Endothelial cell of umbilical vein (primary cell): ENCODE measurements around the gene APBB2. TPM values are rescaled to one million over a fixed set of nuclear protein-coding genes. Genes with fewer than 3 reads are reported as not detected.

Source experiments
- BruUV-seq: library from RNA; stranded (reverse); fragments of 400-500 nt; replicated peaks from 2 replicates; lab custom pipeline; 2021; lab: Mats Ljungman, UMichigan
- CTCF ChIA-PET: fragments of 300-600, 350-600 bp; sonication (Branson Sonifier 250); formaldehyde crosslinking; loops from one replicate; lab custom pipeline; 2021; ENCODE audit warnings: antibody characterized with exemption, inconsistent platforms; lab: Charles Lee
- POLR2A ChIA-PET: fragments of 300-600, 350-600 bp; sonication (Branson Sonifier 250); formaldehyde crosslinking; loops from one replicate; lab custom pipeline; 2021; ENCODE audit warnings: antibody characterized with exemption, inconsistent platforms; lab: Charles Lee
- DNase-seq: peaks from one replicate; pipeline ENCODE4 v3.0.0-alpha.2; 2011; ENCODE audit warnings: low read depth, low spot score
- FAIRE-seq: peaks from 2 replicates; lab custom pipeline; 2011; peaks lifted over from hg19 to GRCh38; lab: Jason Lieb, UNC
- H2AFZ ChIP-seq: 2 replicates; pipeline ENCODE4 v1.6.0; 2012; ENCODE audit warnings: low read depth, low read length, control low read depth, inconsistent platforms
- H3K27ac ChIP-seq: 2 replicates; pipeline ENCODE4 v1.5.1; 2011; ENCODE audit warnings: low read depth, mild to moderate bottlenecking, control low read depth, low read length, moderate library complexity; ENCODE audit not compliant: insufficient read depth
- H3K27me3 ChIP-seq, 2 experiments: 2 replicates each; pipeline versions ENCODE4 v1.6.0 to v1.6.1; 2011; ENCODE audit warnings: low read length in 2 of 2, mixed read lengths in 1 of 2; ENCODE audit not compliant: control insufficient read depth in 2 of 2, insufficient read depth in 2 of 2
- H3K36me3 ChIP-seq, 2 experiments: 2 replicates in 1 of 2; 3 replicates in 1 of 2; pipeline ENCODE4 v1.5.1; 2011; ENCODE audit warnings: low read length in 2 of 2, mild to moderate bottlenecking in 1 of 2, moderate library complexity in 1 of 2; ENCODE audit not compliant: control insufficient read depth in 2 of 2, insufficient read depth in 2 of 2; ENCODE audit errors: extremely low read depth in 1 of 2
- H3K4me1 ChIP-seq: 3 replicates; pipeline ENCODE4 v1.5.1; 2011; ENCODE audit warnings: mild to moderate bottlenecking, low read length; ENCODE audit not compliant: control insufficient read depth, insufficient read depth; ENCODE audit errors: extremely low read depth
- H3K4me2 ChIP-seq: 2 replicates; pipeline ENCODE4 v1.6.1; 2011; ENCODE audit warnings: low read length, control low read depth, mixed read lengths; ENCODE audit not compliant: insufficient read depth
- H3K4me3 ChIP-seq, 3 experiments: fragments of 200-600 bp in 1 of 3; sonication (generic), shearing (Covaris generic) in 1 of 3; replicated peaks in 1 of 3; 2 replicates each; pipeline ENCODE4 v1.5.1; 2011 to 2016; ENCODE audit warnings: control low read depth in 3 of 3, low read length in 3 of 3, mild to moderate bottlenecking in 2 of 3, inconsistent platforms in 1 of 3, low read depth in 1 of 3, moderate library complexity in 1 of 3; ENCODE audit not compliant: insufficient read depth in 1 of 3
- H3K79me2 ChIP-seq: 2 replicates; pipeline ENCODE4 v1.6.0; 2012; ENCODE audit warnings: low read length, inconsistent platforms; ENCODE audit not compliant: control insufficient read depth, insufficient read depth
- H3K9ac ChIP-seq: replicated peaks from 2 replicates; pipeline ENCODE3; 2011; ENCODE audit warnings: low read length, control low read depth; ENCODE audit not compliant: insufficient read depth; ENCODE audit errors: extremely low read depth
- H3K9me1 ChIP-seq: replicated peaks from 3 replicates; pipeline ENCODE4 v1.6.0; 2011; ENCODE audit warnings: mild to moderate bottlenecking, low read length; ENCODE audit not compliant: control insufficient read depth, insufficient read depth; ENCODE audit errors: extremely low read depth
- H3K9me3 ChIP-seq: replicated peaks from 2 replicates; pipeline ENCODE4 v1.5.1; 2012; ENCODE audit warnings: low read length, inconsistent platforms; ENCODE audit not compliant: control insufficient read depth, insufficient read depth
- H4K20me1 ChIP-seq: replicated peaks from 2 replicates; pipeline ENCODE3; 2011; ENCODE audit warnings: mild to moderate bottlenecking, low read length; ENCODE audit not compliant: control insufficient read depth, insufficient read depth; ENCODE audit errors: extremely low read depth
- EZH2 ChIP-seq: IDR thresholded peaks from 2 replicates; pipeline ENCODE4 v1.6.1; 2012; ENCODE audit warnings: borderline replicate concordance, low read depth, mild to moderate bottlenecking, moderate library complexity, low read length, inconsistent platforms; ENCODE audit not compliant: severe bottlenecking
- FOS ChIP-seq: IDR thresholded peaks from 2 replicates; pipeline ENCODE4 v1.6.1; 2011; ENCODE audit warnings: mild to moderate bottlenecking, low read length, moderate library complexity, borderline replicate concordance; ENCODE audit not compliant: insufficient read depth
- GATA2 ChIP-seq: IDR thresholded peaks from 2 replicates; pipeline ENCODE4 v1.7.0; 2011; ENCODE audit warnings: low read depth, mild to moderate bottlenecking, moderate library complexity, mixed read lengths, low read length; ENCODE audit not compliant: insufficient read length, insufficient read depth
- JUN ChIP-seq: IDR thresholded peaks from 2 replicates; pipeline ENCODE4 v1.6.1; 2011; ENCODE audit warnings: borderline replicate concordance, low read depth; ENCODE audit not compliant: insufficient read length, insufficient read depth
- MYC ChIP-seq: IDR thresholded peaks from one replicate; pipeline ENCODE4 v1.6.1; 2011; ENCODE audit warnings: mild to moderate bottlenecking, low read depth, low read length
- POLR2A ChIP-seq: IDR thresholded peaks from 2 replicates; pipeline ENCODE4 v1.6.1; 2012; ENCODE audit warnings: low read depth, mild to moderate bottlenecking, control low read depth, low read length
- POLR2AphosphoS5 ChIP-seq: IDR thresholded peaks from 2 replicates; pipeline ENCODE4 v1.6.1; 2012; ENCODE audit warnings: low read depth, mild to moderate bottlenecking, control low read depth, low read length, moderate library complexity; ENCODE audit not compliant: insufficient read depth
- dilution Hi-C: fragments of 300-500 bp; cut with MboI; formaldehyde crosslinking; loops from one replicate; pipeline ENCODE4 v1.15.0; 2019; ENCODE audit warnings: low sequenced_read_pairs; ENCODE audit not compliant: extremely low pct_ligation_motif_present
- intact Hi-C: fragments of 100-400 bp; cut with micrococcal nuclease; formaldehyde crosslinking; loops from one replicate; pipeline ENCODE4 v1.10.0; 2022
- polyA plus RNA-seq, 4 experiments: library from polyadenylated mRNA; depleted of rRNA in 3 of 4; stranded (reverse) in 3 of 4; unstranded in 1 of 4; fragments of >200 nt; gene quantifications; 2 replicates each; pipeline versions ENCODE4 v1.2.1 to v1.2.3, GENCODE V29; 2011 to 2012; ENCODE audit warnings: missing spikeins in 1 of 4
- total RNA-seq: library from RNA; stranded (reverse); gene quantifications from 2 replicates; pipeline ENCODE4 v1.2.3, GENCODE V29; 2021
- TF ChIP-seq, protein P1 (sequence below): IDR thresholded peaks from 2 replicates; pipeline ENCODE4 v1.6.1; 2011; ENCODE audit not compliant: insufficient read depth, insufficient read length
- TF ChIP-seq, protein P2 (sequence below), 2 donors: IDR thresholded peaks; 1 replicate in 1 of 2; 2 replicates in 1 of 2; pipeline ENCODE4 v1.5.1; 2011; ENCODE audit warnings: low read length in 2 of 2, mild to moderate bottlenecking in 2 of 2, moderate library complexity in 2 of 2, control low read depth in 1 of 2, inconsistent platforms in 1 of 2, low read depth in 1 of 2; ENCODE audit not compliant: insufficient read depth in 1 of 2; ENCODE audit errors: extremely low read depth in 1 of 2

The APBB2 gene
- total and polyA plus RNA-seq, 2 donors (not counting 3 experiments of a cell fraction or from before 2014, with no cell fraction given) = 79.8 to 124 TPM

DNA sequence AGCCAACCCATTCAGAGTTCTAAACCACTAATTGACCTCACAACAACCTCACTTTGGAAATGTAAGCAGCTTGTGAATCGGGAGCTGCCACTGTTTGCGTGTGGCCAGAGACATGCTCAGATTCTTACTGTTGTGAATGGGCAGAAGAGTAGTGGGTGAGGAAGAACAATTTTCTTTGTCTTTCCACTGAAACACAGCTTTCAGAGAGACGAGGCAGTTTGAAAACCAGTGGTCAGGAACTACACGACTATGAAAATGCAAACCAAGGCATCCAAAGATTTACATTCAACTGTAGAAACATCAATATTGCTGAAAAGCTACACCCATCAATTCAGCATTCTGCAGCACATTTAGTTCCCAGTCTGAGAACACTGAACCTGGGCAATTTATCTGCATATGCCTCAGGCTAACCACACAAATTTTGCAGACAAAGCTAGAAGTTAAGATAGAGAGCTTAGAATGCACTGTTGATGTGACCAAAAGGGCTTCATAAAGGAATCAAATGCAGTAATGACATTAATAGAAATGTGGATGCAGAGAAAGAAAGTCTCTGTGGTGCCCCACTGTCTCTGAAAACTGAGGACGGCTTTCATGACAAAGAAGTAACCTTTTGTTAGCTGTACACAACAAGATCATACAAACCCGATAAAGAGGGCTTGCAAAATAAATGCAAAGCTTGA lies 134.3 kb downstream of the APBB2 start:
- Histone ChIP-seq H3K4me1 (peaks cover 3% of the 10 kb centered on the region), H3K27ac (no peak overlapping the region), H3K9ac (no peak overlapping the region), H4K20me1 (peaks cover 6% of the 10 kb centered on the region), H3K4me3 (no peak overlapping the region), H3K79me2 (peaks cover 84% of the 10 kb centered on the region), H3K9me3 (no peaks in the 10 kb centered on the region), H3K36me3 (no peaks in the 10 kb centered on the region), H3K27me3 (no peaks in the 10 kb centered on the region), H2AFZ (no peak overlapping the region), H3K9me1 (no peaks in the 10 kb centered on the region), H3K4me2 (no peak overlapping the region)
- TF ChIP-seq MYC (no peak), EZH2 (no peak), POLR2AphosphoS5 (no peak), JUN (no peak), GATA2 (no peak), FOS (no peak), POLR2A (no peak)
- TF ChIP-seq, protein P1, sequence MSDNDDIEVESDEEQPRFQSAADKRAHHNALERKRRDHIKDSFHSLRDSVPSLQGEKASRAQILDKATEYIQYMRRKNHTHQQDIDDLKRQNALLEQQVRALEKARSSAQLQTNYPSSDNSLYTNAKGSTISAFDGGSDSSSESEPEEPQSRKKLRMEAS = no peak
- TF ChIP-seq, protein P2, sequence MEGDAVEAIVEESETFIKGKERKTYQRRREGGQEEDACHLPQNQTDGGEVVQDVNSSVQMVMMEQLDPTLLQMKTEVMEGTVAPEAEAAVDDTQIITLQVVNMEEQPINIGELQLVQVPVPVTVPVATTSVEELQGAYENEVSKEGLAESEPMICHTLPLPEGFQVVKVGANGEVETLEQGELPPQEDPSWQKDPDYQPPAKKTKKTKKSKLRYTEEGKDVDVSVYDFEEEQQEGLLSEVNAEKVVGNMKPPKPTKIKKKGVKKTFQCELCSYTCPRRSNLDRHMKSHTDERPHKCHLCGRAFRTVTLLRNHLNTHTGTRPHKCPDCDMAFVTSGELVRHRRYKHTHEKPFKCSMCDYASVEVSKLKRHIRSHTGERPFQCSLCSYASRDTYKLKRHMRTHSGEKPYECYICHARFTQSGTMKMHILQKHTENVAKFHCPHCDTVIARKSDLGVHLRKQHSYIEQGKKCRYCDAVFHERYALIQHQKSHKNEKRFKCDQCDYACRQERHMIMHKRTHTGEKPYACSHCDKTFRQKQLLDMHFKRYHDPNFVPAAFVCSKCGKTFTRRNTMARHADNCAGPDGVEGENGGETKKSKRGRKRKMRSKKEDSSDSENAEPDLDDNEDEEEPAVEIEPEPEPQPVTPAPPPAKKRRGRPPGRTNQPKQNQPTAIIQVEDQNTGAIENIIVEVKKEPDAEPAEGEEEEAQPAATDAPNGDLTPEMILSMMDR (IDR thresholded peaks at IDR 0.05; ENCODE audit: extremely low read depth in 1 of 2, insufficient read depth in 1 of 2, low read depth in 1 of 2, low read length in 2 of 2) = no peak
- BruUV-seq = no TSS peak
- ChIA-PET CTCF (interaction anchor here (0.9 to 1.5 kb wide), 6 partner anchors 11 to 74 kb away, joined by 3 to 4 read pairs (median 3); no protein-coding TSS in a partner anchor), POLR2A (interaction anchor here (0.7 kb wide), 1 partner anchor 106 kb away, joined by 5 read pairs; no protein-coding TSS in a partner anchor)
- dilution Hi-C loops (no loop called here), intact Hi-C loops (no loop called here)
- no peak for FAIRE-seq
- no peak for DNase-seq
